Colonic mucosa (tissue), 4 donors: ENCODE data around the gene SIDT2. TPM values are rescaled to one million over a fixed set of nuclear protein-coding genes. Genes with fewer than 3 reads are reported as not detected.

ENCODE experiments used
- DNase-seq: peaks from one replicate; pipeline ENCODE4 v3.0.0-alpha.2; 2020
- H3K27ac ChIP-seq: fragments of 200-600 bp; one replicate; pipeline ENCODE4 v1.8.0; 2021
- H3K27me3 ChIP-seq: fragments of 200-600 bp; one replicate; pipeline ENCODE4 v1.8.0; 2021
- H3K36me3 ChIP-seq: fragments of 200-600 bp; one replicate; pipeline ENCODE4 v1.8.0; 2021
- H3K4me1 ChIP-seq: fragments of 200-600 bp; one replicate; pipeline ENCODE4 v1.8.0; 2021; ENCODE audit warnings: mild to moderate bottlenecking
- H3K4me3 ChIP-seq: fragments of 200-600 bp; one replicate; pipeline ENCODE4 v1.8.0; 2021
- H3K9ac ChIP-seq, 2 donors: one replicate each; pipeline ENCODE4 v1.7.0; 2013; ENCODE audit warnings: control low read depth in 2 of 2, low read depth in 2 of 2, low read length in 2 of 2
- H3K9me3 ChIP-seq: fragments of 200-600 bp; one replicate; pipeline ENCODE4 v1.8.0; 2021
- CTCF ChIP-seq: fragments of 200-600 bp; IDR thresholded peaks from one replicate; pipeline ENCODE4 v1.8.0; 2022; ENCODE audit warnings: antibody characterized with exemption, mild to moderate bottlenecking
- intact Hi-C: fragments of 100-400 bp; cut with DNase I; formaldehyde crosslinking; loops from one replicate; pipeline ENCODE4 v1.14.1; 2022
- total RNA-seq, 2 donors: library from RNA; stranded (reverse); fragmentation: NEBNext Ultra II Directional in 1 of 2; extraction: Animal tissue kit (Norgen Biotek cat#: 25700) in 1 of 2; gene quantifications; one replicate each; pipeline ENCODE4 v1.2.1, GENCODE V29; 2021
- donor health status: healthy.
- donor health status: DM: no; HTN: no; CAD: no.
- donor health status: DM: no; HTN: no; CAD: no.

SIDT2 gene
- total RNA-seq, 2 donors from 2014 or later = 42.9 to 69.3 TPM

DNA sequence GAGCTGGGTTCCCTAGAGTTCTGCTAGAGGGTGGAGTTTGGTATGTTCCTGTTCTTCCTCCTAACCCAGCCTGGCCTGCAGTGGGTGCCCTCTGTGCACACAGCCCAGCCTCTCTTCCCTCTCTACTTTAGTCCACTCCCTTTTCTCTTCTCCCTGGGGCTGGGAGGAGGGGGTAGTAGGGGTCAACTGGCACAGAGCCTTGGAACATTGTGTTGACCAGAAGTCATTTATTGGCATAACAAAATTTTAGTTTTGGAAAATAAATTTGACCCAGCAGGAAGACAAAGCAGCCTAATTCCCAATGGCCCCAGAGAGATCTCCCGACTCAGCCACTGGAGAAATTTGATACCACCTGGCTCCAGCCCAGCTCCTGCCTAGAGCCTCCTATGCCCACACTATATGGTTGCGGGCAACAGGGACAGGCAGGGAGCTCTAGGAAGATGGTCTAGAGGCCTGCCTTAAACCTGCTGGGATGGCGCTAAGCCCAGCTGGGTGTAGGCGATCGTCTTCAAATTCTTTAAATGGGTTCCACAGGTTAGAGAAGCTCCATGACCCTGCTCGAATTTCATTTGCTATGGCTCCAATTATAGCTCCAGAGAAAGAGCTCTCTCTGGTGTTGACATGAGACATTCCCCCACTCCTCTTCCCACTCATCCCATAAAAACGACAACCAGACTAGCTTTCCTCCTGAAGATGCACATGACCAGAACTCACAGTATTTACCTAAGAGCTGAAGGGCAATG, 43.4 kb downstream of the SIDT2 start:
- H3K4me1 ChIP-seq = peaks cover 28% of the 10 kb centered on the region
- TF ChIP-seq CTCF = no peak
- no peak overlapping the region for H3K4me3 ChIP-seq
- H3K27me3 ChIP-seq = no peaks in the 10 kb centered on the region
- DNase-seq = peak; percentile 66
- intact Hi-C loops = loop anchor here (10.0 kb wide), 2 partner anchors 117 to 347 kb away; no protein-coding TSS in a partner anchor
- no peaks in the 10 kb centered on the region for H3K9me3 ChIP-seq
- peaks cover 30% of the 10 kb centered on the region for H3K36me3 ChIP-seq
- peak overlapping the region in 1 of 2 donors; percentile 56 for H3K9ac ChIP-seq
- H3K27ac ChIP-seq = peak overlapping the region; percentile 67

DNA sequence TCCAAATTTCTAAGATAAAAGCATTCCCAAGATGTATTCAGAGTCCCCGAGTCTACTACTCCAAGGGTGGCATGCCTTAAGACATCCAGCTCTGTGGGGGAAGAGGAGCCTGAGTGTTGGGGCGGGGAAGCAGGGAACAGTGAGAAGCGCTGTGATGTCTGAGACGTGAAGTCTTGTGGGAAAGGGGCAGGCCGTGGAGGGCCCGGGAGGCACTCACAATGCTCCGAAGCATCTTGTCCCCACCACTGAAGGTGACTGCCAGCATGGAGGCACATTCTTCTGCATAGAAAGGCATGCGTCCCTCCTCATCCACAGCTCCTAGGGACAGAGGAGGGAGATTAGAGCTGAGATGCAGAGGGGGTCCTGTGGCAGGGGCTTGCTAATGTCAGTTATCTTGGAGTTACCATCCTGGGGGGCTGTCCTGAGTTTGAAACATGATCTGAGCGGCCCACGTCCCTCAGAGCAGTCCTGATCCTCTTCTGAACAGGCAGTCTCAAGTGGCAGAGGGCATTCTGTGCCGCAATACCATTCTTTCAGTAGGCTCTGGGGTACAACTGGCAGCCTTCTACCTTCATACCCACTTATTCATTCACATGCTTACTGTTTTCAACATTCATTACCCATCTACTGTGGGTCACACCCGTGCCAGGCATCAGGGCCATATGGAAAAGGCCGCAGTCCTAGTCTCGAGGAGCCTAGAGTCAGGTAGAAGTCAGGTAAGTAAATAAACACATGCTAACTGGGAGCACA, 44.6 kb downstream of the SIDT2 start:
- intact Hi-C loops = loop anchor here (10.0 kb wide), 2 partner anchors 118 to 348 kb away; no protein-coding TSS in a partner anchor
- no peak overlapping the region for H3K4me3 ChIP-seq
- H3K27ac ChIP-seq = no peak overlapping the region
- H3K36me3 ChIP-seq = peaks cover 19% of the 10 kb centered on the region
- TF ChIP-seq CTCF = no peak
- no peaks in the 10 kb centered on the region for H3K9me3 ChIP-seq
- H3K9ac ChIP-seq = peak overlapping the region in 1 of 2 donors; percentile 61
- no peak for DNase-seq
- peaks cover 28% of the 10 kb centered on the region for H3K4me1 ChIP-seq
- no peaks in the 10 kb centered on the region for H3K27me3 ChIP-seq

DNA sequence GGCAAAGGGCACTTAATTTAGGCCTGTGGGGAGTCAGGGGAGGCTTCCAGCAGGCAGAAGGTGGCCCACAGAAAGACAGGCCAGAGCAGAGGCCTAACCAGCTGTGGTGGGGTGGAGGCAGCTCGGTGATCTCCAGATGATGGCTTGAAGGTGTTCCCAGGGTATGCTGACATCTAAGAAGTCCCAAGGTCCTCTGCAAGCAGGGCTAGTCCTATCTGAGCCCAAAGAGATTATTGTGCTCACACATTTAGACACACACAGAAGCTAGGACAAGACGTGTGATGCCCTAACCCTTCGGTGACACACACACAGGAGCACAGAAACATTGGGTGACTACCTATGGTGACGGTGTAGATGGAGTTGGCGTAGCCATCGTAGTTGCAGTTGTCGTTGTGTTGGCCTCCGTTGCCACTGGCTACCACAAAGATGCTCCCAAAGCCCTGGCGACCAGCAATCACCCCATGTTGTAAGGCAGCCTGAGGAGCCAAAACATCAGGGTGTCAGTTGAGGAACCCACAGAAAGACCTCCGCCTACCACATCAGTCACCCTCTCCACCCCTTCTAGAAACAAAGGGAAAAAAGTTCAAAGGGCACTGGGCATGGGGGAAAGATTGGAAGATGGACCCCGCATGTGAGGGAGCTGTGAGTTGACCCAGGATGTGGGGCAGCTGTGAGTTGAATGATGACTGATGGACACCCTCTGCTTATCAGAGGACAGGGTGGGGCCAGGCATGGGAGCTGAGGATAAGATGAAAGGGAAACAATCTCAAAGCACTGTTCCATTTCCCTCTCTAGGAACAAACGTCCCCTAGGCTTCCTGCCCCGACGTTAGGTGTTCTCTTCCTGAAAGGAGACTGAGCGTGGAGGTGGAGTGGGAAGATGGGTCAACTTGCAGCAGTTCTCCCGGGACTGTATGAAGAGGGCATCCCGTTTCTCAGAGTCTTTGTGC, 45.5 kb downstream of the SIDT2 start:
- Histone ChIP-seq H3K9ac (peak overlapping the region in 1 of 2 donors; percentile 61), H3K4me3 (no peak overlapping the region), H3K36me3 (peaks cover 11% of the 10 kb centered on the region), H3K27me3 (no peaks in the 10 kb centered on the region), H3K9me3 (no peaks in the 10 kb centered on the region), H3K27ac (peak overlapping the region; percentile 75), H3K4me1 (peaks cover 28% of the 10 kb centered on the region)
- intact Hi-C loops = loop anchor here (10.0 kb wide), 2 partner anchors 119 to 349 kb away; no protein-coding TSS in a partner anchor
- no peak for TF ChIP-seq CTCF
- DNase-seq = no peak

GRCh38 chr11:117225553-117226170, 47.1 kb downstream of the SIDT2 start:
- peaks cover 15% of the 10 kb centered on the region for H3K36me3 ChIP-seq
- no peak for DNase-seq
- H3K4me1 ChIP-seq = peaks cover 29% of the 10 kb centered on the region

More at GRCh38 chr11:117225553-117226170, 47.1 kb downstream of the SIDT2 start:
- TF ChIP-seq CTCF = no peak
- intact Hi-C loops = loop anchor here (5.0 to 10.0 kb wide), 3 partner anchors 121 to 433 kb away; partner anchors contain the start of gene APOA5
- no peak overlapping the region for H3K4me3 ChIP-seq
- peak overlapping the region in 1 of 2 donors; percentile 54 for H3K9ac ChIP-seq
- peak overlapping the region; percentile 75 for H3K27ac ChIP-seq
- no peaks in the 10 kb centered on the region for H3K9me3 ChIP-seq
- H3K27me3 ChIP-seq = no peaks in the 10 kb centered on the region
